ENCODE data around the gene NUP210. TPM values are rescaled to one million over a fixed set of nuclear protein-coding genes. Genes with fewer than 3 reads are reported as not detected.

The NUP210 gene
- total and polyA plus RNA-seq, 2 donors (not counting 3 experiments of a cell fraction or from before 2014, with no cell fraction given) = 0.14 to 0.84 TPM

DNA sequence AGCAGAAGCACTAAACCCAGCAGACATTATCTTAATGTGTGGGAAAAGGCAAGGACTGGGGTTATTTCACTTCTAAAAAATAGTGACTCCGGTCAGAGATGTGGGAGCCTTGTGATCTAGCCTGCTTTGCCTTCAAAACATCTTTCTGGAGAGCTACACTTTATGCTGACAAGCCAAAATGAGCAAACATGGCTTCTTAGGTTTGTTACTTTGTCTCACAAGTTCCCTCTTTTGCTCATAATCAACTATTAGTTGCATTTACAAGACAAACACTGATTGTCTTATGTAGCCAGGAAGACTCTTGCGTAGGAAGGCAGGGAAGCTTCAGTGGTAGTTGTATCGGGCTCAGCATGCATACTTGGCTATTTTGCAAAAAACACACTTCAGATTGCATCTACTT lies 129.2 kb downstream of the NUP210 start:
- no peak overlapping the region for H3K9ac ChIP-seq (replicated peaks; ENCODE audit: extremely low read depth, insufficient read depth, low read length)
- no peaks in the 10 kb centered on the region for H3K9me3 ChIP-seq (replicated peaks; ENCODE audit: control insufficient read depth, insufficient read depth, low read length)
- no peaks in the 10 kb centered on the region for H3K36me3 ChIP-seq (ENCODE audit: control insufficient read depth in 2 of 2, extremely low read depth in 1 of 2, insufficient read depth in 2 of 2, low read length in 2 of 2)
- TF ChIP-seq GATA2 (IDR thresholded peaks at IDR 0.05; ENCODE audit: insufficient read depth, insufficient read length, low read depth, low read length) (no peak), FOS (IDR thresholded peaks at IDR 0.05; ENCODE audit: borderline replicate concordance, insufficient read depth, low read length) (no peak), POLR2AphosphoS5 (IDR thresholded peaks at IDR 0.05; ENCODE audit: insufficient read depth, low read depth, low read length) (no peak), MYC (IDR thresholded peaks at IDR 0.05; ENCODE audit: low read depth, low read length) (no peak), EZH2 (IDR thresholded peaks at IDR 0.05; ENCODE audit: borderline replicate concordance, low read depth, low read length, severe bottlenecking) (no peak), JUN (IDR thresholded peaks at IDR 0.05; ENCODE audit: borderline replicate concordance, insufficient read depth, insufficient read length, low read depth) (no peak), POLR2A (IDR thresholded peaks at IDR 0.05; ENCODE audit: low read depth, low read length) (no peak)
- TF ChIP-seq, protein P1, sequence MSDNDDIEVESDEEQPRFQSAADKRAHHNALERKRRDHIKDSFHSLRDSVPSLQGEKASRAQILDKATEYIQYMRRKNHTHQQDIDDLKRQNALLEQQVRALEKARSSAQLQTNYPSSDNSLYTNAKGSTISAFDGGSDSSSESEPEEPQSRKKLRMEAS (IDR thresholded peaks at IDR 0.05; ENCODE audit: insufficient read depth, insufficient read length) = no peak
- TF ChIP-seq, protein P2, sequence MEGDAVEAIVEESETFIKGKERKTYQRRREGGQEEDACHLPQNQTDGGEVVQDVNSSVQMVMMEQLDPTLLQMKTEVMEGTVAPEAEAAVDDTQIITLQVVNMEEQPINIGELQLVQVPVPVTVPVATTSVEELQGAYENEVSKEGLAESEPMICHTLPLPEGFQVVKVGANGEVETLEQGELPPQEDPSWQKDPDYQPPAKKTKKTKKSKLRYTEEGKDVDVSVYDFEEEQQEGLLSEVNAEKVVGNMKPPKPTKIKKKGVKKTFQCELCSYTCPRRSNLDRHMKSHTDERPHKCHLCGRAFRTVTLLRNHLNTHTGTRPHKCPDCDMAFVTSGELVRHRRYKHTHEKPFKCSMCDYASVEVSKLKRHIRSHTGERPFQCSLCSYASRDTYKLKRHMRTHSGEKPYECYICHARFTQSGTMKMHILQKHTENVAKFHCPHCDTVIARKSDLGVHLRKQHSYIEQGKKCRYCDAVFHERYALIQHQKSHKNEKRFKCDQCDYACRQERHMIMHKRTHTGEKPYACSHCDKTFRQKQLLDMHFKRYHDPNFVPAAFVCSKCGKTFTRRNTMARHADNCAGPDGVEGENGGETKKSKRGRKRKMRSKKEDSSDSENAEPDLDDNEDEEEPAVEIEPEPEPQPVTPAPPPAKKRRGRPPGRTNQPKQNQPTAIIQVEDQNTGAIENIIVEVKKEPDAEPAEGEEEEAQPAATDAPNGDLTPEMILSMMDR (IDR thresholded peaks at IDR 0.05; ENCODE audit: extremely low read depth in 1 of 2, insufficient read depth in 1 of 2, low read depth in 1 of 2, low read length in 2 of 2) = no peak
- H3K9me1 ChIP-seq (replicated peaks; ENCODE audit: control insufficient read depth, extremely low read depth, insufficient read depth, low read length) = no peaks in the 10 kb centered on the region
- H3K27ac ChIP-seq (ENCODE audit: insufficient read depth, low read depth, low read length) = no peak overlapping the region
- H4K20me1 ChIP-seq (replicated peaks; ENCODE audit: control insufficient read depth, extremely low read depth, insufficient read depth, low read length) = no peaks in the 10 kb centered on the region
- no TSS peak for BruUV-seq (replicated peaks)
- H3K4me2 ChIP-seq (ENCODE audit: insufficient read depth, low read length) = no peak overlapping the region
- no peaks in the 10 kb centered on the region for H3K27me3 ChIP-seq (ENCODE audit: control insufficient read depth in 2 of 2, insufficient read depth in 2 of 2, low read length in 2 of 2)
- POLR2A ChIA-PET = no interaction called here
- DNase-seq (ENCODE audit: low read depth, low spot score) = no peak
- dilution Hi-C loops (cut with MboI; ENCODE audit: extremely low pct_ligation_motif_present, low sequenced_read_pairs) (no loop called here), intact Hi-C loops (cut with micrococcal nuclease) (no loop called here)
- no peak for FAIRE-seq
- no peaks in the 10 kb centered on the region for H3K79me2 ChIP-seq (ENCODE audit: control insufficient read depth, insufficient read depth, low read length)
- CTCF ChIA-PET = no interaction called here
- H3K4me1 ChIP-seq (ENCODE audit: control insufficient read depth, extremely low read depth, insufficient read depth, low read length) = no peaks in the 10 kb centered on the region
- H3K4me3 ChIP-seq (replicated peaks in 1 of 3; ENCODE audit: insufficient read depth in 1 of 3, low read depth in 1 of 3, low read length in 3 of 3) = no peak overlapping the region
- no peak overlapping the region for H2AFZ ChIP-seq (ENCODE audit: low read depth, low read length)

Measured in endothelial cell of umbilical vein (primary cell).